UCSD-AML1 (cell line): ENCODE results near the gene TMEM225B.
"Not testable (repeated sequence)": the region's sequence is repeated elsewhere in the genome, so short reads cannot be mapped to it uniquely, and the experiment has no call there.

Experiments used
- DNase-seq: peaks from one replicate; lab custom pipeline; 2025; ENCODE audit not compliant: unreplicated experiment; lab: John Stamatoyannopoulos, UW

TMEM225B gene

DNA sequence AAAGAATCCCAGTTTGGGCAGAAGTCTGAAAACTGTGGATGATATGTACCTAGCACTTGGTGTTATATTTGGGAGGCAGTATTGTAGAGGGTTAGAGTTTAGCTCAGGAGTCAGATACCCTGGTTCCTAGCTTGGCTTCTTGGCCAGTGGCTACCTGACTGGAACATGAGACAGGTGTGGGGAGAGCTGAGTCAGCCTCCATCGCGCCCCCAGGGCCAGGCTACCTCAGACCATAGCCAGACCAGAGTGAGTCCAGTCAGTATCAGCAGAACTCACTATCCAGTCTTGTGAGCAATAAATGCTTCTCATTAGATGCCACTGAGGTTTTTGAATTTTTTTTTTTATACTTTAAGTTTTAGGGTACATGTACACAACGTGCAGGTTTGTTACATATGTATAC, 55.7 kb downstream of the TMEM225B start:
- DNase-seq = no peak

DNA sequence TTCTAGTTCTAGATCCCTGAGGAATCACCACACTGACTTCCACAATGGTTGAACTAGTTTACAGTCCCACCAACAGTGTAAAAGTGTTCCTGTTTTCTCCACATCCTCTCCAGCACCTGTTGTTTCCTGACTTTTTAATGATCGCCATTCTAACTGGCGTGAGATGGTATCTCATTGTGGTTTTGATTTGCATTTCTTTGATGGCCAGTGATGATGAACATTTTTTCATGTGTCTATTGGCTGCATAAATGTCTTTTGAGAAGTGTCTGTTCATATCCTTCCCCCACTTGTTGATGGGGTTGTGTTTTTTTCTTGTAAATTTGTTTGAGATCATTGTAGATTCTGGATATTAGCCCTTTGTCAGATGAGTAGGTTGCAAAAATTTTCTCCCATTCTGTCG, 56.6 kb downstream of the TMEM225B start:
- DNase-seq = not testable (repeated sequence)

DNA sequence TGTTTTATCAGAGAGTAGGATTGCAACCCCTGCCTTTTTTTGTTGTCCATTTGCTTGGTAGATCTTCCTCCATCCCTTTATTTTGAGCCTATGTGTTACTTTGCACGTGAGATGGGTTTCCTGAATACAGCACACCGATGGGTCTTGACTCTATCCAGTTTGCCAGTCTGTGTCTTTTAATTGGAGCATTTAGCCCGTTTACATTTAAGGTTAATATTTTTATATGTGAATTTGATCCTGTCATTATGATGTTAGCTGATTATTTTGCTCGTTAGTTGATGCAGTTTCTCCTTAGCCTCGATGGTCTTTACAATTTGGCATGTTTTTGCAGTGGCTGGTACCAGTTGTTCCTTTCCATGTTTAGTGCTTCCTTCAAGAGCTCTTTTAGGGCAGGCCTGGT, 59.8 kb downstream of the TMEM225B start:
- not testable (repeated sequence) for DNase-seq
